PFSK-1 (cell line): Measurements from ENCODE around the gene SERINC5.

Experiments
- FOXP2 ChIP-seq: optimal IDR thresholded peaks from 2 replicates; pipeline ENCODE3; 2011; ENCODE audit warnings: borderline replicate concordance, control low read depth, inconsistent platforms; ENCODE audit not compliant: insufficient read depth; ENCODE audit errors: extremely low read length, extremely low read depth
- POLR2AphosphoS5 ChIP-seq: IDR thresholded peaks from 2 replicates; pipeline ENCODE4 v1.6.1; 2012; ENCODE audit warnings: low read depth, mild to moderate bottlenecking, control low read depth, low read length, moderate library complexity
- SIN3A ChIP-seq: IDR thresholded peaks from 2 replicates; pipeline ENCODE4 v1.6.1; 2012; ENCODE audit warnings: mild to moderate bottlenecking, low read length, moderate library complexity, borderline replicate concordance; ENCODE audit not compliant: insufficient read depth
- TAF1 ChIP-seq: IDR thresholded peaks from 2 replicates; pipeline ENCODE4 v1.6.1; 2012; ENCODE audit warnings: low read length, control low read depth, borderline replicate concordance; ENCODE audit not compliant: insufficient read depth
- TF ChIP-seq, protein P1 (sequence below), 2 experiments: IDR thresholded peaks; 2 replicates each; pipeline versions ENCODE4 v1.6.1 to v1.8.0; 2011 to 2012; ENCODE audit warnings: low read depth in 2 of 2, low read length in 2 of 2, control low read depth in 1 of 2, inconsistent platforms in 1 of 2, mild to moderate bottlenecking in 1 of 2, moderate library complexity in 1 of 2; ENCODE audit not compliant: insufficient read depth in 1 of 2

The SERINC5 gene

DNA sequence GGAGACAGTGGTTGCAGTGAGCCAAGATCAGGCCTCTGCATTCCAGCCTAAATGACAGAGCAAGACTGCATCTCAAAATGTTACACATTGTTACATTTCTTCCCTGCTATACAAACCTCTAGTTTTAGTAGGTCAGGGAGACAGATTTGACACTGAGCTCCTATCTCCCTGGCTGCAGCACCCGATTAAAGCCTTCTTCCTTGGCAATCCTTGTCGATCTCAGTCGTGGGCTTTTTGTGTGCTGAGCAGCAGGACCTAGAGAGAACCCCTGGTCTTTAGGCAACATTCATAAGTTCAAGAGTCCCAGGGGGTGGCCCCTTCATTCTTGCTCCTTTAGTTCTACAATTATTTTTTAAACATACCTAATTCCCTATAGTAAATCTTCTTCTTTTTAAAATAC is 13.0 kb downstream of the SERINC5 start:
- no peak for TF ChIP-seq POLR2AphosphoS5
- TF ChIP-seq TAF1, result no peak
- TF ChIP-seq SIN3A, result no peak
- TF ChIP-seq FOXP2, result no peak
- TF ChIP-seq, protein P1, sequence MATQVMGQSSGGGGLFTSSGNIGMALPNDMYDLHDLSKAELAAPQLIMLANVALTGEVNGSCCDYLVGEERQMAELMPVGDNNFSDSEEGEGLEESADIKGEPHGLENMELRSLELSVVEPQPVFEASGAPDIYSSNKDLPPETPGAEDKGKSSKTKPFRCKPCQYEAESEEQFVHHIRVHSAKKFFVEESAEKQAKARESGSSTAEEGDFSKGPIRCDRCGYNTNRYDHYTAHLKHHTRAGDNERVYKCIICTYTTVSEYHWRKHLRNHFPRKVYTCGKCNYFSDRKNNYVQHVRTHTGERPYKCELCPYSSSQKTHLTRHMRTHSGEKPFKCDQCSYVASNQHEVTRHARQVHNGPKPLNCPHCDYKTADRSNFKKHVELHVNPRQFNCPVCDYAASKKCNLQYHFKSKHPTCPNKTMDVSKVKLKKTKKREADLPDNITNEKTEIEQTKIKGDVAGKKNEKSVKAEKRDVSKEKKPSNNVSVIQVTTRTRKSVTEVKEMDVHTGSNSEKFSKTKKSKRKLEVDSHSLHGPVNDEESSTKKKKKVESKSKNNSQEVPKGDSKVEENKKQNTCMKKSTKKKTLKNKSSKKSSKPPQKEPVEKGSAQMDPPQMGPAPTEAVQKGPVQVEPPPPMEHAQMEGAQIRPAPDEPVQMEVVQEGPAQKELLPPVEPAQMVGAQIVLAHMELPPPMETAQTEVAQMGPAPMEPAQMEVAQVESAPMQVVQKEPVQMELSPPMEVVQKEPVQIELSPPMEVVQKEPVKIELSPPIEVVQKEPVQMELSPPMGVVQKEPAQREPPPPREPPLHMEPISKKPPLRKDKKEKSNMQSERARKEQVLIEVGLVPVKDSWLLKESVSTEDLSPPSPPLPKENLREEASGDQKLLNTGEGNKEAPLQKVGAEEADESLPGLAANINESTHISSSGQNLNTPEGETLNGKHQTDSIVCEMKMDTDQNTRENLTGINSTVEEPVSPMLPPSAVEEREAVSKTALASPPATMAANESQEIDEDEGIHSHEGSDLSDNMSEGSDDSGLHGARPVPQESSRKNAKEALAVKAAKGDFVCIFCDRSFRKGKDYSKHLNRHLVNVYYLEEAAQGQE (IDR thresholded peaks at IDR 0.05; ENCODE audit: insufficient read depth in 1 of 2, low read depth in 2 of 2, low read length in 2 of 2), result no peak

DNA sequence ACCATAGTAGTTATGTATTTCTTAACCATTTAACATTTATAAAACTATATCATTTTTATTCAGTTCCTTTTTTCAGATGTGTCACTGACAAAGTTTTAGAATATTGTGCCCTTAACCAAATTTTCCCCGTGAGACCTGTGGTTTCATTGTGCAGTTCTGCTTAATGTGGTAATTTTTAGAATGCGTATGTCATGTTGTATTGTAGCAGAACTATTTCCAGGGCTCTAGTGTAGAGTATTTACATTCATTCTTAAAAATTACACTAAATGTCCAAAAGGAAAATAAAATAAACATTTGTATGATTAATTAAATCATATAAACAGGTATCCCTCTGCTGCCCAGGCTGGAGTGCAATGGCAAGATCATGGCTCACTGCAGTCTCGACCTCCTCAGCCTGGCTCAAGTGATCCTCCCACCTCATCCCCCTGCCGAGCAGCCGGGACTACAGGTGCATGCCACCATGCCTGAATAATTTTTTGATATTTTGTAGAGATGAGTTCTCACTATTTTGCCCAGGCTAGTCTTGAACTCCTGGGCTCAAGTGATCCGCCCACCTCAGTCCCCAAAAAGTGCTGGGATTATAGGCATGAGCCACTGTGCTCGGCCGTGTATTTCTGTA is 15.4 kb downstream of the SERINC5 start:
- TF ChIP-seq TAF1 (no peak), FOXP2 (no peak), POLR2AphosphoS5 (no peak), SIN3A (no peak)
- TF ChIP-seq, protein P1 (IDR thresholded peaks at IDR 0.05; ENCODE audit: insufficient read depth in 1 of 2, low read depth in 2 of 2, low read length in 2 of 2), result no peak

DNA sequence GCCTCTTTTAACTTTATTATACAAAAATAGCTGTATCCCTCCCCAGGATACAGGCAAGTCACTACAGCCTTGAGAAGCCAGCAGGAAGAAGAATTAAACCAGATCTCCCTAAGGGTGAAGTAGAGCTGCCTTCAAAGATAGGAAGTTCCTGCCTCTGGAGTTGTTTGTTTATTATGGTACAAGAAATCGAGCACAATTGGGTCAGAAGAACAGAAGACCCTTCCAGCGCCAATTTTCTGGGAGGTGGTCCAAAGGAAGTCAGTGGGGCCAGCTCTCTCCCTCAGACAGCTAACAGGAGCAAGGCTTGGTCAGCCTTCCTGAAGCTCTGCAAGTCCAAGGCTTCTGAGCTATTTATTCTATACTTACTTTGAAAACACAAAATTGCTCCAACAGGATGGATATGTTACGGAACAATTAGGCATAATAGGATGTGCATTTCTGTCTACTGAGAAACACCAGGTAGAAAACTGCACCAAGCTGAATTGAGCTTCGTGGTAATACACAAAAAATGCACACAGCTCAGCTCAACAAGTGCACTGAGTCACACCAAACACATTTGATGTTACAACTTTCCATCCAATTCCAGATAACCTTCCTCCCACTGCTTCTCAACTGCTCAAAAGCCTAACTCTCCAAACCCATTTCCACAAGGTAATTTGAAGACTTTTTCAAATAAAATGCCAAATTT is 16.0 kb downstream of the SERINC5 start:
- TF ChIP-seq, protein P1 (IDR thresholded peaks at IDR 0.05; ENCODE audit: insufficient read depth in 1 of 2, low read depth in 2 of 2, low read length in 2 of 2), result no peak
- TF ChIP-seq FOXP2 (no peak), SIN3A (no peak), POLR2AphosphoS5 (no peak), TAF1 (no peak)

DNA sequence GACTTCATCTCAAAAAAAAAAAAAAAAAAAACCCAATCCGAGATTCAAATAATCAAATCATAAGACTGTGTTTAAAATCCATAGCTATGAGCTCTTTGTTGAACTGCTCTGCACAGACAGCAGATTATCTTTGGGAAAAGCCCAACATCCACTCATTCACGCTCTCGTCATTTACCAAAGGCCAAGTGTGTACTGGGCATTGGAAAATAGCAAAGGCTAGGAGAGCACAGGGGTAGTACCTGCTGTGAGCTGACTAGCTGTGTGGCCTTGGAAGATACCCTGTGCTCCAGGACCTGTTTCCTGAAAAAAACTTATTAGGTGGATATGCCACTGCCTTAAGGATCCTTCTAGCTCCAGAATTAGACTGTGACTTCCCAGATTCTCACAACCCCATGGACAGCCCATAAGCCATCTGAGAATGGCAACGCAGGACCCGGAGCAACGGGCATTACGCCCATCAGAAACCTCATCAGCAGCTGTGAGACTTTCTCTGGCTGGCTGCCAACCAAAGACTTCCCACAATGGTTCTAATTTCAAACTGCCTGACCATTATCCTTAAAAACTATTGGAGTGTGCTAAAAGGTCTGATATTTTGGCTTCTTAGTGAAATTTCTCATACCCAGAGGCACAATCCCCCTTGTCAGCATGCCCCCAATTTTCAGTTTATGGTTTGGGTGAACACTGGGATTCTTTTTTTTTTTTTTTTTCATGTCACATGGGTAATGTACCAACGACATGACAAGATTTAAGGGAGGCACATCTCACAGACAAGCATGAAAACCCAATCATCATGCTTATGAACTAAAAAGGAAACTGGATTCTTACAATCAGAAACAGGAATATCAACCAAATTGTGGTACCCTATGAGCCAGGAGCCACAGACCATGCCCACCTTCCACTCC is 16.8 kb downstream of the SERINC5 start:
- TF ChIP-seq TAF1 (no peak), FOXP2 (no peak), SIN3A (no peak), POLR2AphosphoS5 (no peak)
- TF ChIP-seq, protein P1 (IDR thresholded peaks at IDR 0.05; ENCODE audit: insufficient read depth in 1 of 2, low read depth in 2 of 2, low read length in 2 of 2), result no peak
